HG03025 (cell line): ENCODE measurements around the gene TMEM121B.

Experiments used
- ATAC-seq: cut with Tn5 transposase; IDR thresholded peaks from one replicate; pipeline ENCODE4 v1.9.1; 2021; ENCODE audit warnings: mild to moderate bottlenecking, moderate library complexity; ENCODE audit not compliant: unreplicated experiment, low FRiP score

Gene TMEM121B

DNA sequence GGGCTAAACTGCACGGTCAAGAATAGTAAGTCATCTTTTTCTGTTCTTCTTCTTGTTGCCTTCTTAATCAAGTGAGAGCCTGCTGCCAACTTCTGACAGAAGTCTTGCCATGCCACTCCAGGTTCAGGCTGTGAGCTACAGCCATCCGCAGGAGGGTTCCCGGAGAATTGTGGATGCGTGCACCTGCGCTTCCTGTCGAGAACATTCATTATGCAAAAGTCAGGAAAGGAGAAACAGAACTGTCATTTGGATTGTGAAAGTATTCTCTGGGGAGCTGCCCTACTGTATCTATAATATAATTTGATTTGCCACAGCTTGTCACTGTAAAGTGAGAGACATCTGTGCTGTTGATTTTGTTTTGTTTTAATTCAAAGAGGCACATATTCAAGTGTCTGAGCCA lies 24.1 kb downstream of the TMEM121B start:
- no peak for ATAC-seq

DNA sequence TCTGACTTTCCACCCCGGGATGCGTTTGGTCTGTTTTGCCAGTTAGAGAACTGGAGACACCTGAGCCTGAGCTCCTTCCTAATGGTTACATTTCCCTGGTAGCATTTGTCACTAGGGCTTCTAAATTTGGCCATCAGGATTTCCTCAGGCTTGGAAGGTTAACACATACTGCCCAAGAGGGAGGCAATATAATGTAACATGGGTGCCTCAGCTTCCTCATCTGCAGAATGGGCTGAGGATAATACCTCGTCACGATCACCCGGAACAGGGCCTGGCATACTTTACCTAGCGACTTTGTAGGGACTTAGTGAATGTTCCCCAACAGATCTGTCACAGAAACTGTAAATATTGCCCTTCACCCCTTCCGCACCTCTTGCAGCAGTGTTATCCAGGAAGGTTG lies 25.1 kb downstream of the TMEM121B start:
- no peak for ATAC-seq

DNA sequence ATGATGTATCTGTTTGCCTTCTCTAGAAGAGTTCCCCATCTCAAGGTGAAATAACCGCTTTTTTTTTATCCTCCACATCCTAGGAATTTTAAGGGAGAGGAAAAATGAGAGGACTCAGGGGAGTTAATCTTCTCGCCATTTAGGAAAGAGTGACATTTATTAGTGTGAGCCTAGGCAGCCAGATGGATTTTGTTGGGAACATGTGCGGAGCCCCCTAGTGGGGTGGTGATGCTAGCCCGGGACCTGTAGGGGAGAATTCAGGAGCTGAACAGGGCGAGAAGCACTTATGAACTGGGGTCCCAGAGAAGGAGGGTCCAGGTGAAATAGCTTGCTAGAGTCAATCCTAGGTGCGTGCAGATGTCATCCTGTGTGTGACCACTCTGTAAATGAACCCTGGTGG lies 25.6 kb downstream of the TMEM121B start:
- ATAC-seq = no peak

DNA sequence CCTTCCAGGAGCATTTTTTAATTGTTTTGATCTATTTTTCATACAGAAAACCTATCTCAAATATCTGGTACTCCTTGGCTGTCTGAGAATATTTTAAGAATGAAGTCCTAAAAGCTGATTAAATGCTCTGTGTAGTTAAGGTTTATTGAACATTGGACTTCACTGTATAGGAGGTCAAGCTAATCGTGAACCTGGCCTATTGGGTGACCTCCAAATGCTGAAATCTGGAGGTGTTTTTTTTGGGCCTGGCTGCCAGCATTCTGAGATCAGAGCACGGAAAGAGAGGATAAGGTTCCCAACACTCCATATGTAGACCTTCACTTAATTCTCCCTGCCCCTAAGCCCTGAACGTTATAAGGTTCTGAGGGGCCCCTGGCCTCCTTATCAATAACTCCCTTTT lies 28.1 kb downstream of the TMEM121B start:
- no peak for ATAC-seq

DNA sequence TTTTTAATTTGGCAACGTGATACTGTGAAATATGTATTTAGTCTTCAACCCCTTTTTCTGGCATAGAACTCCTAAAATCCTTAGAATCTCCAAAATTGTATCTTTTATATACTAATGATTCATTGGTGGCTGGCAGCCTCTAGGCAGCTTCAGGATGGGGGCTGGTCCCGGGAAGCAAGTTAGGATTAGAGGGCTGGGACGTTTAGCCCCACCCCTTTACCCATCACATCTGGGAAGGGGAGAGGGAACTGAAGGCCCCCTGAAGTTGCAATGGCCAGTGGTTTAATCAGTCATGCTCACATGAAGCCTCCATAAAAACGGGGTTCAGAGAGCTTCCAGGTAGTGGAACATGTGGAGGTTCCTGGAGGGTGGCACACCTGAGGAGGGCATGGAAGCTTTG lies 29.3 kb downstream of the TMEM121B start:
- ATAC-seq = no peak

DNA sequence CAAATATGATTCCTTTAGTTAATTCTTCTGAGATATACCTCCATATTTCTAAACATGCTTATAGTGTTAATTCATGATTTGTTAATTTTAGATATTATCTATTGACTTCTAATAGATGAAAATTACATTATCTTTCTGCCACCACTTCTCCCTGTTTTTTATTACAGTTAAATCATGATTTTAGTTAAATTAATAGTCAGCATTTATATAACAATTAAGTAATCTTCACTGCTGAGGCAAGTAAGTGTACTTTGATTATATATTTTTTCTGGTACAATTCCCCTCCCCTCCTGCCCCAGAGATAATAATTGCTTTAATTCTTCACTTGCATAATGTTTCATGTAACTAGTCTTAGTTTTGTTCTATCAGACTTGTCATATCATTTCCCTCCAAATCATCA lies 30.6 kb downstream of the TMEM121B start:
- ATAC-seq = no peak

DNA sequence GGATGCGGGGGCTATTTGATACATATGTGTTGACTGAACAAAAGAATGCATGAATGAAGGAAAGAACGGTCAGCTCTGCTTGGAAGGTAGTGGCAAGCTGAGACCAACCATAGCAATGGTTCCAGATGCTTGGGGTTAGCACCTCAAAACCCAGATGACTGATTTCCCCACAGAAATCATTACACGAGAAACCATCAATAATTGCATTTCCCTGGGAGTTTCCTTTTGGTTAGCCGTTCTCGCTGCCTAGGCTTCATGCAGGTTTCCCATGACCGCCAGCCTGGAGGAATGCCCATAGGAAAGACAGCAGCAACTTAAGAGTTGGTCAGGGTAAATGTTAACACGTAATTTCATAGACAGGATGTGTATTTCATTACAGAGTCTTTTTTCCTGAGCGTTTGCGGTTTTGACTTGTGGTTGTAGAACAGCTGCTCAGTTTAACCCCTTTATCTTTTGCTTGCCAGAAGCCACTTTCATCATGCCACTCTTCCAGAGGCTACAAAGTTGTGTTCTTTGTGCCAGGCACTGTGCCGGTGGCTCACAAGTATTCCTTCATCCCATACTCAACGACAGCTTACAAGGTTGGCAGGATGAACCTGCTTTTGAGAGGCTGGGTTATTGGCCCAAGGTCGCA lies 33.5 kb downstream of the TMEM121B start:
- no peak for ATAC-seq

DNA sequence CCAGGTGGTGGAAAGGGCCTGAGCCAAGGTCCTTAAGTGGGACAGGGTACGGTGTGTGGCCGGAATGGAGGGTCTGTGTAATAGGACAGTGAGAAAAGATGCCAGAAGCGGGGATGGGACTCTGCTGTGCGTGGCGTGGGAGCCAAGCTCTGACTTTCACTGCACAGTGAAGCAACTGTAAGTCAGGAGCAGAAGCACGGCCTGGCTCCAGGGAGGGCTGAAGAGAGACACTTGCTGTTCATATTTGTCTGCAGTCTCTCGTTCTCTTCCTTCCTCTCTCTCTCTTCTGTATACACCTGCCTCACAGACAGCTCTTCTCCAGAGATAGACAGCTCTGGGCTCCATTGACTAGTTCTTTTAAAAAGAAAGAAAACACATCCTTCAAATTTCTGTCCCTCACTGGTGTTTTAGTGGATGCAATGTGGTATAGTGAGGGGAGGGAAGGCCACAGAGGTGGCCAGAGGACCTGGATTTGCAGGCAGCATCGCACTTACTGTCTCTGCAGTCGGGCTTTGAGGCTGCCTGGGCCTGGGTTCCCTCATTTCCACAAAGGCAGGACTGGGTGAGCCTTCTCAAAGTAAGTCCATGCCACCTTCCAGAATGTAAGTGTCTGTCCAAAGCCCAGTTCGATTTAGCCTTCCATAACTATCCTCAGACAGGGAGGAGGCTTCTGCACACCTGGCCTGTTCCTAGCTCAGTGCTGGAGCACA lies 34.2 kb downstream of the TMEM121B start:
- no peak for ATAC-seq

DNA sequence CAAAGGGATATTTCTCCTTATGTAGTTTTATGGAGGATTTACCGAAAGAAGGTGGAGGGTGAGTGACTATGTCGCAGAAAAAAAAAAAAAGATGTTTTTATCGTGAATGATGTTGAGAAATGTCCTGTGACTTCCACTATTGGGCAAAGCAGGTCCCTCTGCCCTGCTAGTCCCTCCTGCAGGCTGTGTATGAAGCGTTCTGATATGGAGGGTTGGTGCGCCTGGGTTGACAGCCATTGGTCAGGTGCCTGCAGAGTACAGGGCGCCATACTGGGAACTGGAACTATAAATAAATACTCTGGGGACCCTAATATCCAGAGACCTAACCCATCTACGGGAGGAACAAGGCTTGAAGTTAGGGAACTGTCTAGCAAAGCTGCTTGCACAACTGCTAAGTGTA lies 34.9 kb downstream of the TMEM121B start:
- no peak for ATAC-seq

DNA sequence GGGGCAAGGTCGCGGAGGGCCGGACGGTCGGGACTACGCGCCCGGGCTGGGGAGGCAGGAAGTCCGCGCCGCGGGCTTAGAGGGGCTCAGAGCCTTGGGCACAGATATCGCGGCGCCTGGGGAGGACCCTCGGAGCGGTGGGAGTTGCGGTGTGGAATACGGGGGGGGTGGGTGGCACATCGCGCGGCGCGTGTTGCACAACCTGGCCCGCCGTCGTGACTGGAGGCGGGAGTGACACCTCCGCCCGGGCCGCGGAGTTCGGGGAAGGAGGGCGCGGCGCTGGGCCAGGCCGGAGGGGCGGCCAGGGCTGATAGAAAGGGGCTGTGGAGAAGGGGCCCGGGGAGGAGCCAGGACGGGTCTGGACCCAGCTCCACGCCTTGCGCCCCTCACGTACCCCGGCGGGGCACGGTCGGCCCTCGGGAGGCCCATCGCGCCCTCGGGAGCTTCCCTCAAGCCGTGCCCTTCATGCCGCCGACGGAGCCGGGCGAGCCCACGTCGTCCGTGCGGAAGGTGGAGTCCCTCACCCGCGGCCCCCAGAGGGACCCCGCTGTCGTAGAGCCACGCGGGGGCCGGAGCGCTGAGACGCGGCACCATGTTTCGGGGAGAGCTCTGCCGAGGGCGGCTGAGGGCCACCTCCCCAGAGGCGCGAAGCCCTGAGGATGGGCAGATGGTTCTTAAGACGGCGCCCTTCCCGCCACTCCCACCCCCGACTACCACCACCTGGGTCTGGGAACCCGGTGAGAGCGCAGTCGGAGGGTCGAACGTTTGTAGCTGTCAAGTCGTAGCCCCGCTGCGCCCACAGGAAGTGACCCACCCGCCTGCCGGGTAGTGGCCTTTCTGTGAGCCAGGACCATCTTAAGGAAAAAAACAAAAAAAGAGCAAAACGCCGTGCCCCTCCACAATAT lies 35.6 kb downstream of the TMEM121B start:
- ATAC-seq = peak; percentile 12

DNA sequence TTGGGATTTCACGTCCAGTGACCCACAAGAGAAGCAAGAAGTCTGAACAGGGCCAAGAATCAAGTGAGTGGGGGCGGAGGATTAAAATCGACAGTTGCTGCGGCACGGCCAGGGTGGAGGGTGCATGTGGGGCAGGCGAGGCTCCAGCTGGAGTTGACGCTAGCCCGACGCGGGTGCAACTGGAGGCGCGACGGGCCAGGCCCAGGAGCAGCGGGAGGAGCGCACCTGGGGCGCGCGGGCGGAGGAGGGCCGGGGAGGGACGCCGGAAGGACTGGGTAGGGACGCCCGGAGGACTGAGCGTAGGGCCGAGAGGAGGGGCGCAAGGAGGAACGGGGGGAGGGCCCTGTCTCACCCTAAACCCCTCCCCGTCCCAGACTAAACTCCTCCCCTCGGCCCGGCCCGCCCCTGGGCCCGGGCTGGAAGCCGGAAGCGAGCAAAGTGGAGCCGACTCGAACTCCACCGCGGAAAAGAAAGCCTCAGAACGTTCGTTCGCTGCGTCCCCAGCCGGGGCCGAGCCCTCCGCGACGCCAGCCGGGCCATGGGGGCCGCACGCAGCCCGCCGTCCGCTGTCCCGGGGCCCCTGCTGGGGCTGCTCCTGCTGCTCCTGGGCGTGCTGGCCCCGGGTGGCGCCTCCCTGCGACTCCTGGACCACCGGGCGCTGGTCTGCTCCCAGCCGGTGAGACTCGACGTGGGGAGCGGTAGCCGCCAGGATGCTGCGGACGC lies 36.4 kb downstream of the TMEM121B start, which contains the start of gene IL17RA:
Gene IL17RA, plus strand, starts transcription at position 447 of the 723 bp plus-strand sequence. Its CDS starts 92 bp downstream, at position 539.
- peak; percentile 81 for ATAC-seq

DNA sequence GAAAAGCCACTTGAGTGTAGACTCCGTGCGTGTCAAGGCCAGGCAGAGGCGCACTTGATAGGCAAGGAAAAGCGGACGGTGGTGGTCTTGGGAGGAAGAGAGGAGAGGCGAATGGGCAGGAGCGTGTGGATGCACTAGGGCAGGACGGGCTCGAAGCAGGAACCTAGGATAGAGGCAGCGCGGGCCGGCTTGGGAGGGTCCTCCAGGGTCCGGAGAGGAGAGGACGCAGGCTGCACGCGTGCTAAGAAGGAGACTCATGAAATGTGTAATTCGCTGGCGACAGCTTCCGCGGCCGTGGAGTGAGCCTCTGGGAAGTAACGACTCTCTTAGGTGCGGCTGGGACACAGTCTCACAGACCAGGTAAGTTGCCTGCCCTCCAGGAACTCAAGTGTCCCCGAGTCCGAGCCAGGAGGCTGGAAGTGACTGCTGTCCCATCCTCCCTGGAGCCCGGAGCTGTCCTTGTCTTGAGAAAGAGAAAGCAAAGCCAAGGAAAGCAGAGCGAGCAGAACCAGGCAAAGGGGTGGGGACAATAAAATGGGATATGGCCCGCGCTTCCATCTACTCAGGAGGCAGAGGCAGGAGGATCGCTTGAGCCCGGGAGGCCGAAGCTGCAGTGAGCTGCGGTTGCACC lies 37.2 kb downstream of the TMEM121B start:
- no peak for ATAC-seq

DNA sequence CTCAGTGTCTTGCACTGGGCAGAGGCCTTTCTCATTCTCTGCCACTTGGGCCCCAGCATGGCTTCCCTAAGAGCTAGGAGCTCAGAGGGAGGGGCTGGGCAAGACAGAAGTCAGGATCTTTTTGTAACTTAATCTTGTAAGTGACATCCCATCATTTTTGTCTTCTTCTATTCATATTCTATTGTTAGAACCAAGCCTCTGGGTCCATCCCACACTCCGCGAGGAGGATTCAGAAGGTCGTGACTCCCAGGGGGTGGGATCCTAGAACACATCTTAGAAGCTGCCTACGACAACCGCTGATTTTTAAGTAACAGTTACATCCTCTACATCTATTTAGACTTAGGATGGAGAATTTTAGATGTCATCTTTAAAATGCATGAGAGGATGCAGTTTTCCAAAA lies 37.9 kb downstream of the TMEM121B start:
- no peak for ATAC-seq

DNA sequence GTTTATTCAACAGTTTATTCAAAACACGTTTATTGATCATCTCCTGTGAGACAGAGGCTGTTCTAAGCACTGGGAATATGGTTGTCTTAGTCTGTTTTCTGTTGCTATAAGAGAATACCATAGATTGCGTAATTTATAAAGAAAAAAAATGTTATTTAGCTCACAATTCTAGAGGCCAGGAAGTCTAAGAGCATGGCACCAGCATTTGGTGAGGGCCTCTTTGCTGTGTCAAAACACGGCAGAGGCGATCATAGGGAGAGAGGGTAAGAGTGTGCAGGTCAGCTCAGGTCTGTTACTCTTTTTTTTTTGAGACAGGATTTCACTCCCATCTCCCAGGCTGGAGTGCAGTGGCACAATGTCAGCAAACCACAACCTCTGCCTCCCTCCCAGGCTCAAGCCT lies 41.6 kb downstream of the TMEM121B start:
- no peak for ATAC-seq

DNA sequence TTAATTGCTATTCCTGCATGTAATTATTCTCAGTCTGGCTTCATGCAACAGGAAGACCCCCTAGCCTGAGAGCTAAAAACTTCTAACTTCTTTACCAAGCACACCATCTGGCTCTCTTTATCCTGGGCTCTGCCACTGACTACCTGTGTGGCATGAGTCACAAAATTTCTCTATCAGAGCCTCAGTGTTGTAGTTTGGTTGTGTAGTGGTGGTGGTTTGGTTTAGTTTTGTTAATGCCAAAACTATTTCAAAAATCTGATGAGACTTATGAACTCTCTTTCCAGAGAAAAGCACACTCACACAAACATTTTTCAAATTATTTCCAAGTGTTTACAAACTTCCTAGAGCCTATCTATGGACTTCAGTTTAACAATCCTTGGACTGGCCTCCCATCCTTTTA lies 43.9 kb downstream of the TMEM121B start:
- ATAC-seq = no peak

DNA sequence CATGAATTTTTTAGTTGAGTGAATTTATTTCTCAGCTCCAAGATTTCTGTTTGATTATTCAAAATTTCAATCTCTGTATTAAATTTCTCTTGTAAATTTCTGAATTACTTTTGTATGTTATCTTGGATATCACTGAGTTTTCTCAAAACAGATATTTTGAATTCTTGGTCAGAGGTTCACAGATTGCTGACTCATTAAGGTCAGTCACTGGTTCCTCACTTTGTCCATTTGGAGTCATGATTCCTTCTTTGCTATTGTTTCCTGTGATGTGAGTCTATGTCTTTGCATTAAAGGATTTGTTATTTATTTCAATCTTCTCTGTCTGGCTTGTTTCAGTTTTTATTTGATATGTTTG lies 46.5 kb downstream of the TMEM121B start:
- no peak for ATAC-seq

DNA sequence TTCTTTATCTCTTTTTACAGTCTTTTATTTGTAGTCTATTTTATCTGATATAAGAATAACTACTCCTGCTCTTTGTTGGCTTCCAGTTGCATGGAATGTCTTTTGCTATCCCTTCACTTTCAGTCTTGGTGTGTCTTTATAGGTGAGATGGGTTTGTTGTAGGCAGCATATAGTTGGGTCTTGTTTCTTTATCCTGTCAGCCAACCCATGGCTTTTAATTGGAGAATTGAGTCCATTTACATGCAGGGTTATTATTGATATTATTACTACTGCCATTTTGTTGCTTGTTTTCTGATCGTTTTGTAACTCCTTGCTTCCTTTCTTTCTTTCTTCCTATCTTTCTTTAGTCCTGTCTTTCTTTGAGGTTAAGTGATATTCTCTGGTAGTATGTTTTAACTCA lies 48.3 kb downstream of the TMEM121B start:
- ATAC-seq = no peak
